HepG2 (cell line): ENCODE data around the gene PRR15L. TPM values are rescaled to one million over a fixed set of nuclear protein-coding genes. Genes with fewer than 3 reads are reported as not detected.
A peak's percentile ranks its signal among the peaks of the same experiment; 100 is the strongest.

Experiments
- ATAC-seq: fragments of 200-7000 bp; cut with Tn5 transposase; 3 replicates; pipeline ENCODE4 v1.9.1; 2020; ENCODE audit warnings: mild to moderate bottlenecking, moderate library complexity
- BruUV-seq: library from RNA; stranded (reverse); fragments of 400-500 nt; replicated peaks from 2 replicates; lab custom pipeline; 2021; lab: Mats Ljungman, UMichigan
- CTCF ChIA-PET: fragments of 300-600 bp; formaldehyde crosslinking; extraction: SDS; loops from one replicate; lab custom pipeline; 2021; ENCODE audit warnings: low total read pairs, inconsistent platforms, low intra/inter-chr PET ratio; lab: Yijun Ruan, JAX
- POLR2A ChIA-PET: fragments of 350-600 bp; sonication (Branson Sonifier 250); formaldehyde crosslinking; loops from one replicate; lab custom pipeline; 2020; ENCODE audit warnings: antibody characterized with exemption, inconsistent platforms; lab: Yijun Ruan, JAX
- DNase-seq: peaks from one replicate; pipeline ENCODE4 v3.0.0-alpha.2; 2015; ENCODE audit warnings: low spot score
- FAIRE-seq: peaks from 3 replicates; lab custom pipeline; 2011; peaks lifted over from hg19 to GRCh38; lab: Jason Lieb, UNC
- H2AFZ ChIP-seq: one replicate; pipeline ENCODE4 v1.6.1; 2011; ENCODE audit warnings: low read length, inconsistent platforms
- H3K27ac ChIP-seq: fragments of 300-600 bp; 3 replicates; pipeline ENCODE4 v1.8.0; 2011; ENCODE audit warnings: mixed run types, mild to moderate bottlenecking, mixed read lengths, low read length, inconsistent platforms; ENCODE audit not compliant: insufficient read depth; ENCODE audit errors: extremely low read length
- H3K27me3 ChIP-seq, 2 experiments: fragments of 200-600 bp in 1 of 2; 2 replicates in 1 of 2; 3 replicates in 1 of 2; pipeline versions ENCODE4 v1.6.0 to v1.8.0; 2011; ENCODE audit warnings: low read length in 2 of 2, mild to moderate bottlenecking in 2 of 2, moderate library complexity in 2 of 2, inconsistent platforms in 1 of 2; ENCODE audit not compliant: insufficient read depth in 2 of 2, control insufficient read depth in 1 of 2
- H3K36me3 ChIP-seq, 2 experiments: fragments of 200-600 bp in 1 of 2; replicated peaks in 1 of 2; 2 replicates in 1 of 2; 3 replicates in 1 of 2; pipeline versions ENCODE4 v1.5.1 to v1.8.0; 2011; ENCODE audit warnings: low read length in 2 of 2, inconsistent platforms in 1 of 2; ENCODE audit not compliant: insufficient read depth in 2 of 2, control insufficient read depth in 1 of 2
- H3K4me1 ChIP-seq: 2 replicates; pipeline ENCODE4 v1.5.1; 2012; ENCODE audit warnings: low read length, inconsistent platforms; ENCODE audit not compliant: insufficient read depth
- H3K4me2 ChIP-seq: 2 replicates; pipeline ENCODE4 v1.6.0; 2011; ENCODE audit warnings: low read depth, low read length, inconsistent platforms
- H3K4me3 ChIP-seq, 3 experiments: fragments of 200-600 bp in 1 of 3; sonication (generic), shearing (Covaris generic) in 1 of 3; replicated peaks in 1 of 3; 2 replicates each; pipeline ENCODE4 v1.5.1; 2011 to 2016; ENCODE audit warnings: low read length in 3 of 3, inconsistent platforms in 2 of 3, low read depth in 2 of 3, mild to moderate bottlenecking in 2 of 3, control low read depth in 1 of 3, mixed read lengths in 1 of 3; ENCODE audit not compliant: insufficient read depth in 1 of 3
- H3K79me2 ChIP-seq: one replicate; pipeline ENCODE4 v1.6.1; 2011; ENCODE audit warnings: low read length, inconsistent platforms; ENCODE audit not compliant: insufficient read depth
- H3K9ac ChIP-seq: 2 replicates; pipeline ENCODE4 v1.6.0; 2011; ENCODE audit warnings: mild to moderate bottlenecking, low read depth, low read length, inconsistent platforms; ENCODE audit not compliant: insufficient read depth
- H3K9me3 ChIP-seq: 2 replicates; pipeline ENCODE4 v1.5.1; 2012; ENCODE audit warnings: mild to moderate bottlenecking, low read length
- H4K20me1 ChIP-seq: 2 replicates; pipeline ENCODE4 v1.6.0; 2011; ENCODE audit warnings: inconsistent platforms, mild to moderate bottlenecking, low read length, moderate library complexity; ENCODE audit not compliant: insufficient read depth
- CEBPZ ChIP-seq: IDR thresholded peaks from 2 replicates; pipeline ENCODE4 v1.6.1; 2012; ENCODE audit warnings: low read length, improper control_type of control experiment
- HMGA1 ChIP-seq: sonication (generic); formaldehyde crosslinking; conservative IDR thresholded peaks from 2 replicates; pipeline ENCODE4 v1.4.0; 2020; ENCODE audit warnings: missing genetic modification reagents
- PATZ1 ChIP-seq: sonication (generic); formaldehyde crosslinking; IDR thresholded peaks from 2 replicates; pipeline ENCODE4 v1.4.0; 2020; ENCODE audit warnings: missing genetic modification reagents
- PITX1 ChIP-seq: sonication (generic); formaldehyde crosslinking; IDR thresholded peaks from 2 replicates; pipeline ENCODE4 v1.5.1; 2020; ENCODE audit warnings: mild to moderate bottlenecking, missing genetic modification reagents
- RAD21 ChIP-seq: fragments of 450-650 bp; formaldehyde crosslinking; IDR thresholded peaks from 2 replicates; pipeline ENCODE4 v1.5.0; 2020; ENCODE audit warnings: mild to moderate bottlenecking
- SMC3 ChIP-seq: IDR thresholded peaks from 2 replicates; pipeline ENCODE4 v1.6.1; 2011; ENCODE audit warnings: low read length, improper control_type of control experiment
- SP1 ChIP-seq, 2 experiments: fragments of 450-650 bp in 1 of 2; sonication (generic) in 1 of 2; formaldehyde crosslinking in 1 of 2; IDR thresholded peaks; 2 replicates each; pipeline versions ENCODE4 v1.4.0 to v1.6.1; 2016 to 2020; ENCODE audit warnings: missing genetic modification reagents in 1 of 2
- ZBTB7A ChIP-seq: sonication (generic); formaldehyde crosslinking; IDR thresholded peaks from 2 replicates; pipeline ENCODE4 v1.8.0; 2022; ENCODE audit warnings: mild to moderate bottlenecking, missing genetic modification reagents
- ZGPAT ChIP-seq: IDR thresholded peaks from 2 replicates; pipeline ENCODE4 v1.6.1; 2016; ENCODE audit warnings: mild to moderate bottlenecking
- ZKSCAN5 ChIP-seq: sonication (generic); formaldehyde crosslinking; IDR thresholded peaks from 2 replicates; pipeline ENCODE4 v1.5.1; 2020; ENCODE audit warnings: mild to moderate bottlenecking, missing genetic modification reagents
- ZNF574 ChIP-seq: sonication (generic); formaldehyde crosslinking; IDR thresholded peaks from 2 replicates; pipeline ENCODE4 v1.4.0; 2020; ENCODE audit warnings: missing genetic modification reagents
- ZNF749 ChIP-seq: sonication (generic); formaldehyde crosslinking; IDR thresholded peaks from 2 replicates; pipeline ENCODE4 v1.8.0; 2022; ENCODE audit warnings: mild to moderate bottlenecking, missing genetic modification reagents, moderate library complexity, borderline replicate concordance
- ZSCAN12 ChIP-seq: sonication (generic); formaldehyde crosslinking; IDR thresholded peaks from 2 replicates; pipeline ENCODE4 v1.9.0; 2021; ENCODE audit warnings: mild to moderate bottlenecking, missing genetic modification reagents
- WGBS: methylation state at CpG from one replicate; pipeline ENCODE4 v1.1.6; 2017; ENCODE audit warnings: low lambda C conversion rate; 5-methylcytosine and 5-hydroxymethylcytosine counted together
- in situ Hi-C: cut with HindIII; loops from 2 replicates; pipeline ENCODE4 v1.10.0; 2017; ENCODE audit warnings: low pct_unique_long_range_greater_than_20kb; ENCODE audit not compliant: extremely low pct_ligation_motif_present
- intact Hi-C: fragments of 100-400 bp; cut with micrococcal nuclease; formaldehyde crosslinking; loops from one replicate; pipeline ENCODE4 v1.10.0; 2022; ENCODE audit not compliant: unreplicated experiment
- polyA plus RNA-seq, 8 experiments: library from polyadenylated mRNA; depleted of rRNA in 3 of 8; stranded (reverse) in 7 of 8; unstranded in 1 of 8; fragments of >200 nt; fragmentation: Illumina TruSeq in 4 of 8; extraction: Trizol in 4 of 8; gene quantifications; 2 replicates each; pipeline versions ENCODE4 v1.2.1 to v1.2.3, GENCODE V29; 2011 to 2016; ENCODE audit warnings: low read depth in 4 of 8, missing spikeins in 1 of 8, mixed read lengths in 1 of 8; ENCODE audit not compliant: insufficient read depth in 1 of 8
- total RNA-seq, 5 experiments: library from RNA; depleted of rRNA; stranded (reverse); fragments of >200 nt; fragmentation: Illumina TruSeq; extraction: Trizol; gene quantifications; 2 replicates each; pipeline ENCODE4 v1.2.3, GENCODE V29; 2016; ENCODE audit warnings: low read depth in 1 of 5

Gene PRR15L
- total and polyA plus RNA-seq, 2 of the 13 experiments (the other 11 are each of a cell fraction or from before 2014, with no cell fraction given): 0.44 to 2.0 TPM

- in situ Hi-C loops: loop anchor here (5.0 kb wide), 1 partner anchor 39 kb away; no protein-coding TSS in a partner anchor
- WGBS: 49% methylated on average over 7 of the region's 7 CpGs
- FAIRE-seq (peak; percentile 65), DNase-seq (peak; percentile 51), ATAC-seq (peak; percentile 89)
- peaks cover 42 to 87% of the 10 kb centered on the region in 2 experiments for H3K36me3 ChIP-seq
- no peak overlapping the region for H3K27ac ChIP-seq
- no peaks in the 10 kb centered on the region for H3K9me3 ChIP-seq
- intact Hi-C loops: loop anchor here (1.0 kb wide), 1 partner anchor 40 kb away; no protein-coding TSS in a partner anchor
- no TSS peak for BruUV-seq
- H3K9ac ChIP-seq: no peak overlapping the region
- H3K4me3 ChIP-seq: no peak overlapping the region
- no peak overlapping the region for H3K4me2 ChIP-seq
- H3K27me3 ChIP-seq: no peaks in the 10 kb centered on the region
- no peaks in the 10 kb centered on the region for H3K79me2 ChIP-seq
- H2AFZ ChIP-seq: no peak overlapping the region
- H4K20me1 ChIP-seq: peaks cover 5% of the 10 kb centered on the region; the same call in 1 of the 2 replicates
- ChIA-PET CTCF (interaction anchor here (1.1 to 2.1 kb wide), 3 partner anchors 9 to 40 kb away, joined by 4 to 17 read pairs (median 12); no protein-coding TSS in a partner anchor), POLR2A (interaction anchor here (0.9 kb wide), 1 partner anchor 137 kb away, joined by 3 read pairs; no protein-coding TSS in a partner anchor)
- H3K4me1 ChIP-seq: no peaks in the 10 kb centered on the region
- TF ChIP-seq SMC3: peak; percentile 64
- TF ChIP-seq PITX1 (CRISPR knock-in tag): peak; percentile 68; the same call in 1 of the 2 replicates
- TF ChIP-seq ZSCAN12 (CRISPR knock-in tag): no peak
- 0 out of 2 replicates have a peak, but pooled peaks have one; percentile 43 for TF ChIP-seq ZBTB7A
- no peak for TF ChIP-seq SP1 (IDR thresholded peaks at IDR 0.05)
- peak; percentile 31; the same call in 1 of the 2 replicates for TF ChIP-seq SP1 (CRISPR knock-in tag; IDR thresholded peaks at IDR 0.05)
- no peak for TF ChIP-seq ZNF749 (CRISPR knock-in tag)
- TF ChIP-seq PATZ1 (CRISPR knock-in tag): peak; percentile 72
- TF ChIP-seq HMGA1: no peak
- TF ChIP-seq RAD21 (CRISPR knock-in tag): peak; percentile 81
- TF ChIP-seq CEBPZ: no peak
- TF ChIP-seq ZKSCAN5 (CRISPR knock-in tag): no peak
- TF ChIP-seq ZGPAT (CRISPR knock-in tag): no peak
- peak; percentile 52; the same call in 1 of the 2 replicates for TF ChIP-seq ZNF574 (CRISPR knock-in tag)
Measured at GRCh38 chr17:47978324-47978723, 20.6 kb upstream of the PRR15L start.
